DOHH2 (cell line): Measurements from ENCODE around the gene RAN.

Experiments
- H3F3A ChIP-seq: fragments of 200-600 bp; sonication (generic), shearing (Covaris generic); 2 replicates; pipeline ENCODE4 v1.6.0; 2016; ENCODE audit warnings: antibody characterized with exemption, mild to moderate bottlenecking; ENCODE audit not compliant: control insufficient read depth, insufficient read depth
- H3K27ac ChIP-seq: fragments of 200-600 bp; sonication (generic); 2 replicates; pipeline ENCODE4 v1.5.1; 2014; ENCODE audit warnings: low read depth, mild to moderate bottlenecking, low read length, moderate library complexity
- H3K27me3 ChIP-seq: fragments of 200-600 bp; sonication (generic); 2 replicates; pipeline ENCODE4 v1.6.1; 2014; ENCODE audit warnings: mild to moderate bottlenecking, low read length, mixed read lengths; ENCODE audit not compliant: control insufficient read depth
- H3K36me3 ChIP-seq: fragments of 200-600 bp; sonication (generic); 2 replicates; pipeline ENCODE4 v1.6.1; 2014; ENCODE audit warnings: mild to moderate bottlenecking, low read length, moderate library complexity, mixed read lengths; ENCODE audit not compliant: control insufficient read depth
- H3K4me1 ChIP-seq: fragments of 200-600 bp; sonication (generic); 2 replicates; pipeline ENCODE4 v1.6.1; 2014; ENCODE audit warnings: mild to moderate bottlenecking, low read length, mixed read lengths; ENCODE audit not compliant: control insufficient read depth
- H3K4me2 ChIP-seq: fragments of 200-600 bp; sonication (generic); 2 replicates; pipeline ENCODE4 v1.6.0; 2014; ENCODE audit warnings: mild to moderate bottlenecking, low read length, moderate library complexity
- H3K4me3 ChIP-seq: fragments of 200-600 bp; sonication (generic); 2 replicates; pipeline ENCODE4 v1.5.1; 2014; ENCODE audit warnings: mild to moderate bottlenecking, low read length, mixed read lengths
- H3K79me2 ChIP-seq: fragments of 200-600 bp; sonication (generic); 2 replicates; pipeline ENCODE4 v1.6.1; 2014; ENCODE audit warnings: mild to moderate bottlenecking, low read length, mixed read lengths; ENCODE audit not compliant: control insufficient read depth
- H3K9me2 ChIP-seq: fragments of 200-600 bp; sonication (generic); replicated peaks from 2 replicates; pipeline ENCODE4 v1.6.1; 2014; ENCODE audit warnings: mild to moderate bottlenecking, low read length, mixed read lengths; ENCODE audit not compliant: control insufficient read depth
- H3K9me3 ChIP-seq: fragments of 200-600 bp; sonication (generic); 2 replicates; pipeline ENCODE4 v1.6.1; 2014; ENCODE audit warnings: antibody characterized with exemption, low read length, mixed read lengths; ENCODE audit not compliant: control insufficient read depth, insufficient read depth
- H4K20me1 ChIP-seq: fragments of 200-600 bp; sonication (generic); 2 replicates; pipeline ENCODE4 v1.6.0; 2014; ENCODE audit warnings: low read depth, mild to moderate bottlenecking, antibody characterized with exemption, low read length, moderate library complexity; ENCODE audit not compliant: control insufficient read depth, insufficient read depth
- EZH2phosphoT487 ChIP-seq: fragments of 200-600 bp; sonication (generic); IDR thresholded peaks from 2 replicates; pipeline ENCODE4 v1.6.1; 2017; ENCODE audit warnings: borderline replicate concordance, mild to moderate bottlenecking, antibody characterized with exemption, low read length, moderate library complexity, mixed read lengths
- TF ChIP-seq, protein P1 (sequence below): fragments of 200-600 bp; sonication (generic); IDR thresholded peaks from one replicate; pipeline ENCODE4 v1.5.1; 2014; ENCODE audit warnings: antibody characterized with exemption, mild to moderate bottlenecking, low read depth, low read length; ENCODE audit not compliant: poor library complexity, severe bottlenecking

The RAN gene

DNA sequence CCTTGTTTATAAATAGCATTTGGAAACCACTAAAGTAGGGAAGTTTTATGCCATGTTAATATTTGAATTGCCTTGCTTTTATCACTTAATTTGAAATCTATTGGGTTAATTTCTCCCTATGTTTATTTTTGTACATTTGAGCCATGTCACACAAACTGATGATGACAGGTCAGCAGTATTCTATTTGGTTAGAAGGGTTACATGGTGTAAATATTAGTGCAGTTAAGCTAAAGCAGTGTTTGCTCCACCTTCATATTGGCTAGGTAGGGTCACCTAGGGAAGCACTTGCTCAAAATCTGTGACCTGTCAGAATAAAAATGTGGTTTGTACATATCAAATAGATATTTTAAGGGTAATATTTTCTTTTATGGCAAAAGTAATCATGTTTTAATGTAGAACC lies 4.4 kb downstream of the RAN start:
- TF ChIP-seq, protein P1, sequence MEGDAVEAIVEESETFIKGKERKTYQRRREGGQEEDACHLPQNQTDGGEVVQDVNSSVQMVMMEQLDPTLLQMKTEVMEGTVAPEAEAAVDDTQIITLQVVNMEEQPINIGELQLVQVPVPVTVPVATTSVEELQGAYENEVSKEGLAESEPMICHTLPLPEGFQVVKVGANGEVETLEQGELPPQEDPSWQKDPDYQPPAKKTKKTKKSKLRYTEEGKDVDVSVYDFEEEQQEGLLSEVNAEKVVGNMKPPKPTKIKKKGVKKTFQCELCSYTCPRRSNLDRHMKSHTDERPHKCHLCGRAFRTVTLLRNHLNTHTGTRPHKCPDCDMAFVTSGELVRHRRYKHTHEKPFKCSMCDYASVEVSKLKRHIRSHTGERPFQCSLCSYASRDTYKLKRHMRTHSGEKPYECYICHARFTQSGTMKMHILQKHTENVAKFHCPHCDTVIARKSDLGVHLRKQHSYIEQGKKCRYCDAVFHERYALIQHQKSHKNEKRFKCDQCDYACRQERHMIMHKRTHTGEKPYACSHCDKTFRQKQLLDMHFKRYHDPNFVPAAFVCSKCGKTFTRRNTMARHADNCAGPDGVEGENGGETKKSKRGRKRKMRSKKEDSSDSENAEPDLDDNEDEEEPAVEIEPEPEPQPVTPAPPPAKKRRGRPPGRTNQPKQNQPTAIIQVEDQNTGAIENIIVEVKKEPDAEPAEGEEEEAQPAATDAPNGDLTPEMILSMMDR, result no peak
- no peak for TF ChIP-seq EZH2phosphoT487
- Histone ChIP-seq H3K4me3 (no peak overlapping the region), H3K9me2 (no peaks in the 10 kb centered on the region), H3K27ac (no peak overlapping the region), H3K4me2 (0 out of 2 replicates have a peak overlapping the region, but pooled peaks have one; percentile 23), H3K36me3 (peaks cover 68% of the 10 kb centered on the region), H3K27me3 (no peaks in the 10 kb centered on the region), H3K79me2 (peaks cover 35% of the 10 kb centered on the region), H3F3A (peaks cover 74% of the 10 kb centered on the region), H3K9me3 (no peaks in the 10 kb centered on the region), H4K20me1 (peaks cover 39% of the 10 kb centered on the region), H3K4me1 (peaks cover 74% of the 10 kb centered on the region)

DNA sequence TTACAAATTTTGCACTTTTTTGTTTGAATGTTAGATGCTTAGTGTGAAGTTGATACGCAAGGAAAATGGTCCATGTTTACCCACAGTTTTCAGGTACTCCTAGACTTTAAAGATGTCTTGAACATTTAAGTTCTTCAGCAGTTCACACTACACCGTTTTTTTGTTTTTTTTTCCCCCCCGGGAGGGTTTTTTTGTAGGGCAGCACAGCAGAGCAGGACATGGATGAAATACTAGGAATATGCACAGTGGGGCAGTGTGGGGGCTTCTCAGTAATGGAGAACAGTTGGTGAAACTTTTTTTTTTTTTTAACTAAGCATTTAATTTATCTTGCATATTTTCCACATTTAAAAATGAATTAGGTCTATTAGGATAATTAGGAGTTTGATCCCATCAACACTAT lies 4.9 kb downstream of the RAN start:
- peaks cover 33% of the 10 kb centered on the region for H3K79me2 ChIP-seq
- no peak overlapping the region; the same call in 1 of the 2 replicates for H3K27ac ChIP-seq
- peak overlapping the region; percentile 23; the same call in 1 of the 2 replicates for H3K4me2 ChIP-seq
- H3F3A ChIP-seq, result peaks cover 74% of the 10 kb centered on the region
- H3K9me2 ChIP-seq, result no peaks in the 10 kb centered on the region
- H4K20me1 ChIP-seq, result peaks cover 39% of the 10 kb centered on the region
- TF ChIP-seq, protein P1, result no peak
- TF ChIP-seq EZH2phosphoT487, result no peak
- no peaks in the 10 kb centered on the region for H3K9me3 ChIP-seq
- peaks cover 72% of the 10 kb centered on the region for H3K4me1 ChIP-seq
- H3K27me3 ChIP-seq, result no peaks in the 10 kb centered on the region
- peaks cover 68% of the 10 kb centered on the region for H3K36me3 ChIP-seq
- H3K4me3 ChIP-seq, result no peak overlapping the region

DNA sequence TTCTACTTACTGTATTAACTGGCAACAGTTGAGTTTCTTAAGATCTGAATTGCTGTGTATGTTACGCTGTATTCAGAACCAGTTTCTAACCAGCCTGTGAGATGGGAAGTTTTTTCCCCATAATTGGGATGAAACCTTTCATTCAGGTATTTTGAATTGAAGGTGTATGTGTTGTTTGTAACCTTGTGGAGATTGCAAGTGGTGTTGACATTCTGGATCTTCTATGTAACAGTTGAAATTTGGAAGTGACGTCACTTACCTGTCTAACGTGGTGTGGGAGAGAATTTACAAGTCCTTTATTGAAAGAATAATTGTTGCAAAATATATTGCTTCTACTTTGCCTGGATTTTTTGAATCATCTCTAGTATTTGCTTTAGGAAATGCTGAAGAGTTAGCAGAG lies 5.5 kb downstream of the RAN start:
- Histone ChIP-seq H3K36me3 (peaks cover 67% of the 10 kb centered on the region), H3K4me1 (peaks cover 72% of the 10 kb centered on the region), H3F3A (peaks cover 74% of the 10 kb centered on the region), H3K9me2 (no peaks in the 10 kb centered on the region), H3K79me2 (peaks cover 28% of the 10 kb centered on the region), H3K27ac (peak overlapping the region; percentile 13; the same call in 1 of the 2 replicates), H3K4me2 (peak overlapping the region; percentile 23), H3K4me3 (no peak overlapping the region), H3K9me3 (no peaks in the 10 kb centered on the region), H3K27me3 (no peaks in the 10 kb centered on the region), H4K20me1 (peaks cover 39% of the 10 kb centered on the region)
- TF ChIP-seq, protein P1, result no peak
- TF ChIP-seq EZH2phosphoT487, result no peak
